ENCODE data around the gene OR52N5.
A peak's percentile ranks its signal among the peaks of the same experiment; 100 is the strongest.

Gene OR52N5

DNA sequence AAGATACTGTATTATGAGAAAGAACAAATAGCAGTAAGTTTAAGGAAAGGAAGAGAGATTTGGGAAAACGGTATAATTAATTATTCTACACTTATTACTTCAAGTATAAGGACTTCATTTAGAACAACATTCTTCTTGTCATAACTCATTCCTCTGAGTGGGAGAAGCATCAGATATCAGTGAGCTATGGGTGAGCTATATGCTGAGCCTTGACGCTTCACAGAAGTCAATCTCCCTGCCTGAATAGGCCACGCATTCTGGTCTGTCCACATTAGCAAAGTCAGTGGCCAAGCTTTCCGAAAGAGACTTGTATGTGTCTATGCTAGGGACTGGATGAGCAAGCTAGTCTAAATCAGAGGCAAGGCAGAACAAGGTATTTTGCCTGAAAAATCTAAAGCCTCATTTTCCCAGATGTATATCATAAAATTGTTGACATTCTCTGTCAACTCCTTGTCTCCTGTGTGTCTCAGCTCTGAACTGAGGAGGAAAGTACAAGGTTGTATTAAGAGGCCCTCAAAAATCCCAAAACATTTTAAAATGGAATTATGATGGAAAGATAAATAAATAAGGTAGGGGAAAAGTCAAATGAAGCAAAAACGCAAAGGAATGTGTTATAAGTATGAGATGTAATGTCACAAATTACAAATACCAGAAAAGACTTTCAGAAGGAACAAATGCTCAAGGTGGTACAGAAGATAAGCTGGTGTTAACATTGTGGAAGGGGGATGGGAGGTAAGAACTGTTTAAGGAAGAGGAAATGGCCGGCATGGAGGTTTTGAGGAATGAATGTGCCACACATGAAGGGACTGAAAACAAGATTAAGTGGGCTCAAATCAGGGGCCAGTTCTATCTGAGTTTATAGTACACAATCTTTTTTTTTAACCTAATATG, 27.0 kb upstream of the OR52N5 start:
- Histone ChIP-seq H3K4me3 (ENCODE audit: low read length) (no peak overlapping the region), H3K36me3 (ENCODE audit: control insufficient read depth, low read length) (no peaks in the 10 kb centered on the region), H3K27ac (ENCODE audit: low read depth, low read length) (no peak overlapping the region), H4K20me1 (ENCODE audit: control insufficient read depth, insufficient read depth, low read depth, low read length) (no peaks in the 10 kb centered on the region), H3K9me3 (ENCODE audit: control insufficient read depth, insufficient read depth, low read length) (no peaks in the 10 kb centered on the region), H3K9me2 (replicated peaks; ENCODE audit: control insufficient read depth, low read length) (no peaks in the 10 kb centered on the region), H3K4me1 (ENCODE audit: control insufficient read depth, low read length) (no peaks in the 10 kb centered on the region), H3K27me3 (ENCODE audit: control insufficient read depth, low read length) (0 out of 2 replicates have a peak, but pooled peaks cover 3% of the 10 kb centered on the region), H3K79me2 (ENCODE audit: control insufficient read depth, low read length) (no peaks in the 10 kb centered on the region), H3K4me2 (ENCODE audit: low read length) (no peak overlapping the region), H3F3A (ENCODE audit: control insufficient read depth, insufficient read depth) (no peaks in the 10 kb centered on the region)
- no peak for TF ChIP-seq EZH2phosphoT487 (IDR thresholded peaks at IDR 0.05; ENCODE audit: borderline replicate concordance, low read length)
- TF ChIP-seq, protein P1, sequence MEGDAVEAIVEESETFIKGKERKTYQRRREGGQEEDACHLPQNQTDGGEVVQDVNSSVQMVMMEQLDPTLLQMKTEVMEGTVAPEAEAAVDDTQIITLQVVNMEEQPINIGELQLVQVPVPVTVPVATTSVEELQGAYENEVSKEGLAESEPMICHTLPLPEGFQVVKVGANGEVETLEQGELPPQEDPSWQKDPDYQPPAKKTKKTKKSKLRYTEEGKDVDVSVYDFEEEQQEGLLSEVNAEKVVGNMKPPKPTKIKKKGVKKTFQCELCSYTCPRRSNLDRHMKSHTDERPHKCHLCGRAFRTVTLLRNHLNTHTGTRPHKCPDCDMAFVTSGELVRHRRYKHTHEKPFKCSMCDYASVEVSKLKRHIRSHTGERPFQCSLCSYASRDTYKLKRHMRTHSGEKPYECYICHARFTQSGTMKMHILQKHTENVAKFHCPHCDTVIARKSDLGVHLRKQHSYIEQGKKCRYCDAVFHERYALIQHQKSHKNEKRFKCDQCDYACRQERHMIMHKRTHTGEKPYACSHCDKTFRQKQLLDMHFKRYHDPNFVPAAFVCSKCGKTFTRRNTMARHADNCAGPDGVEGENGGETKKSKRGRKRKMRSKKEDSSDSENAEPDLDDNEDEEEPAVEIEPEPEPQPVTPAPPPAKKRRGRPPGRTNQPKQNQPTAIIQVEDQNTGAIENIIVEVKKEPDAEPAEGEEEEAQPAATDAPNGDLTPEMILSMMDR (IDR thresholded peaks at IDR 0.05; ENCODE audit: low read depth, low read length, poor library complexity, severe bottlenecking) = no peak

DNA sequence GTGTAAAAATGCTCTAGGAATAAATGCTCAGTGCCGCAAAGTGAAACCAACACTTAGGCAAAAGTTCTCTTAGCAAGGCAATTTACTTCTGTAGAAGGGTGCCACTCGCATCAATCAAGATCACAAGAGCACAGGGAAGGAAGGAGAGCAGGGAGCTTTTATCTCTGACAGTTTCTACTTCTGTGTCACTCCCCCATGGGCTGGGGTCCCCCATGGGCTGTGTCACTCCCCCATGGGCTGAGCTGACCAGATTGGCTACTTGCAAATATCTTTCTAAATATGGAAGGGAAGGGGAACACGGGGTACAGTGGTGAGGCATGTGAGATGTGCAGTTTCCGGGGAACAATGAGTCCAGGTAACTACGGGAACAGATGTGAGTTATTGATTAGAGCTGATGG, 26.0 kb upstream of the OR52N5 start:
- H3K4me2 ChIP-seq (ENCODE audit: low read length) = no peak overlapping the region
- H3K4me1 ChIP-seq (ENCODE audit: control insufficient read depth, low read length) = no peaks in the 10 kb centered on the region
- H3K4me3 ChIP-seq (ENCODE audit: low read length) = no peak overlapping the region
- H4K20me1 ChIP-seq (ENCODE audit: control insufficient read depth, insufficient read depth, low read depth, low read length) = no peaks in the 10 kb centered on the region
- no peak overlapping the region for H3K27ac ChIP-seq (ENCODE audit: low read depth, low read length)
- H3K79me2 ChIP-seq (ENCODE audit: control insufficient read depth, low read length) = no peaks in the 10 kb centered on the region
- 0 out of 2 replicates have a peak, but pooled peaks cover 3% of the 10 kb centered on the region for H3K27me3 ChIP-seq (ENCODE audit: control insufficient read depth, low read length)
- no peaks in the 10 kb centered on the region for H3K36me3 ChIP-seq (ENCODE audit: control insufficient read depth, low read length)
- H3K9me2 ChIP-seq (replicated peaks; ENCODE audit: control insufficient read depth, low read length) = no peaks in the 10 kb centered on the region
- no peaks in the 10 kb centered on the region for H3K9me3 ChIP-seq (ENCODE audit: control insufficient read depth, insufficient read depth, low read length)
- no peak for TF ChIP-seq EZH2phosphoT487 (IDR thresholded peaks at IDR 0.05; ENCODE audit: borderline replicate concordance, low read length)
- TF ChIP-seq, protein P1 (IDR thresholded peaks at IDR 0.05; ENCODE audit: low read depth, low read length, poor library complexity, severe bottlenecking) = no peak
- no peaks in the 10 kb centered on the region for H3F3A ChIP-seq (ENCODE audit: control insufficient read depth, insufficient read depth)

DNA sequence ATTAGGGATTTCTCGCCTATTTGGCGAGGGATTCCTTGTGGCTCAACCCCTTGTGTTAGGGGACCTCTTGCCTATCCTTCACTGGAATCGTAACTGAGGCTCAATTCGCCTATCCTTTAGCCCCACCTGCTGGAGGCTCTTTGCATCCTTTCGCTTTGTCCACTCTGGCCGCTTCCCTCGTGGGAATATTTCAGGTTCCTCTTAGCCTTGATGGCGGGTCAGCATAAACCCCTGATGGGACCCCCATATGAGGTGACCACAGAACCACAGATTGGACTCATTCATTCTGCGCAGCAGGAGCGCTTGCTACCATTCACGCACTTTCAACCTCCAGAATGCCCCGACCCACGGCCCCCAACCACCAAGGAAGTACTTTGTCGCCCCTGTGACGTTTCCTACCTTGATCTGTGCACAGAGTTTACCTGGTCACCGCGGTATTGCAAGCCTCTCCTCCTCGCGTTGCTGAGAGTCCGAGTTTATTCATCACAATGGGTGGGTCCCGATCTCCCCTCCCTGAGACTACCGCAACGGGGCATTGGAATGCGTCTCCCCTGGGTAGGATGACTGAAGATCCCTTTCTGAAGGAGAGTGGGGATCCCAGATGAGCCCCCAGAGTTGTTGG, 25.5 kb upstream of the OR52N5 start, which contains the start of gene OR52N2:
Gene OR52N2 (plus strand): TSS at position 425 of the 622 bp plus-strand sequence. CDS start 11,412 bp downstream, outside the sequence.
- no peaks in the 10 kb centered on the region for H3K9me3 ChIP-seq (ENCODE audit: control insufficient read depth, insufficient read depth, low read length)
- no peak within 1 kb of the TSS for H3K4me2 ChIP-seq (ENCODE audit: low read length)
- H3K4me1 ChIP-seq (ENCODE audit: control insufficient read depth, low read length) = no peaks in the 10 kb centered on the region
- no peaks in the 10 kb centered on the region for H3K36me3 ChIP-seq (ENCODE audit: control insufficient read depth, low read length)
- no peaks in the 10 kb centered on the region for H3K9me2 ChIP-seq (replicated peaks; ENCODE audit: control insufficient read depth, low read length)
- H3K79me2 ChIP-seq (ENCODE audit: control insufficient read depth, low read length) = no peaks in the 10 kb centered on the region
- no peaks in the 10 kb centered on the region for H3F3A ChIP-seq (ENCODE audit: control insufficient read depth, insufficient read depth)
- no peak within 1 kb of the TSS for H3K4me3 ChIP-seq (ENCODE audit: low read length)
- H3K27me3 ChIP-seq (ENCODE audit: control insufficient read depth, low read length) = 0 out of 2 replicates have a peak, but pooled peaks cover 3% of the 10 kb centered on the region
- TF ChIP-seq, protein P1 (IDR thresholded peaks at IDR 0.05; ENCODE audit: low read depth, low read length, poor library complexity, severe bottlenecking) = peak; percentile 86
- no peak for TF ChIP-seq EZH2phosphoT487 (IDR thresholded peaks at IDR 0.05; ENCODE audit: borderline replicate concordance, low read length)
- H3K27ac ChIP-seq (ENCODE audit: low read depth, low read length) = no peak within 1 kb of the TSS
- H4K20me1 ChIP-seq (ENCODE audit: control insufficient read depth, insufficient read depth, low read depth, low read length) = no peaks in the 10 kb centered on the region
